ENCODE data around the gene SMU1.
A peak's percentile ranks its signal among the peaks of the same experiment; 100 is the strongest.

SMU1 gene

GRCh38 chr9:33044162-33044673, 32.3 kb downstream of the SMU1 start:
- peak; percentile 52 for DNase-seq

GRCh38 chr9:33043671-33044070, 32.8 kb downstream of the SMU1 start:
- no peak for DNase-seq

- no peak for DNase-seq
Measured at GRCh38 chr9:33042473-33042872, 34.0 kb downstream of the SMU1 start.

- no peak for DNase-seq
Measured at GRCh38 chr9:33041432-33042188, 34.9 kb downstream of the SMU1 start.

- DNase-seq, result no peak
Measured at GRCh38 chr9:33040792-33041431, 35.6 kb downstream of the SMU1 start.

DNA sequence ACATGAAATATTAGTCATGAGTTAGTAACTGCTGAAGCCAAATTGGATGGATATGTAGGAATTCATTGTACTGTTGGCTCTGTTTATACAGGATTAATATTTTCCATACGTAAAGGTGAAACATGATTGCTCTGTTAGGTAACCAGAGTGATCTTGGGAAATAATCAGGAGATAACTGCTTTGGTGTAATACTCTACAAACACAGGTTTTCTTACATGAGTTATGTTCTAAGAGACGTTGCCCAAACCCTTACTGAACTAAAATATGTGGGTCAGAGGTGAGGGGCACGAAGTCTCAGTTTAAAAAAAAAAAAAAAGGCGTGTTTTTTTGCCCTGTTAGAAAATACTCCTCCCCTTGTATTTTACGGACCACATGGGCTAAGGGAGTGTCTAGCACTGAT, 43.6 kb downstream of the SMU1 start:
- DNase-seq, result no peak

DNA sequence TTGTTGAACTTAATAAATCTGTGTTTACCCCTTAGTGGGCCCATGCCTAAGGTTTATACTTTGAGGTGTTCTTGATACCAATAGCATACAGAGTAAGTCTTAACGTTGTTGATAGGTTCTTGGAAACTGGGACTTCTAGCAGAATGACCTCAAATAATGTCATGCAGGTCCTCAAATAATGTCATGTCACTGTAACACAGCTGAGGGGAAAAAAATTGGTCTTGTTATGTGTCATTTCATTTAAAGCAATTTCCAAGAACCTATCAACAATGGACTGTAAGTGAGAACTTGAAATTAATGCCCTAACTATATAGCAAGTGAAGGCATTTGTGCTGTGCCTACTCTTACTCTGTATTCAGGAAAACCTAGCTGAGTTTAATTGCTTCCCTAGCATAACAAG, 44.2 kb downstream of the SMU1 start:
- no peak for DNase-seq

DNA sequence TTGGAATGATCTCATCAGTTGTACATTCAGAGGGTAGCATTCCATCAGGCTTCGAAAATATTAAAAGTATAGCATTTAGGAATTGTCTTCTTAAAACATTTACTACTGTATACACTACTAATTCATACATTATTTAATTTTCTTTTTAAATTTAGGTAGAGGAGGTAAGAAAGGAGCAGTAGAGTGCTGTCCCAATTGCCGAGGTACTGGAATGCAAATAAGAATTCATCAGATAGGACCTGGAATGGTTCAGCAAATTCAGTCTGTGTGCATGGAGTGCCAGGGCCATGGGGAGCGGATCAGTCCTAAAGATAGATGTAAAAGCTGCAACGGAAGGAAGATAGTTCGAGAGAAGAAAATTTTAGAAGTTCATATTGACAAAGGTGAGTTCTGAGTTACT, 46.2 kb downstream of the SMU1 start:
- DNase-seq, result no peak

DNA sequence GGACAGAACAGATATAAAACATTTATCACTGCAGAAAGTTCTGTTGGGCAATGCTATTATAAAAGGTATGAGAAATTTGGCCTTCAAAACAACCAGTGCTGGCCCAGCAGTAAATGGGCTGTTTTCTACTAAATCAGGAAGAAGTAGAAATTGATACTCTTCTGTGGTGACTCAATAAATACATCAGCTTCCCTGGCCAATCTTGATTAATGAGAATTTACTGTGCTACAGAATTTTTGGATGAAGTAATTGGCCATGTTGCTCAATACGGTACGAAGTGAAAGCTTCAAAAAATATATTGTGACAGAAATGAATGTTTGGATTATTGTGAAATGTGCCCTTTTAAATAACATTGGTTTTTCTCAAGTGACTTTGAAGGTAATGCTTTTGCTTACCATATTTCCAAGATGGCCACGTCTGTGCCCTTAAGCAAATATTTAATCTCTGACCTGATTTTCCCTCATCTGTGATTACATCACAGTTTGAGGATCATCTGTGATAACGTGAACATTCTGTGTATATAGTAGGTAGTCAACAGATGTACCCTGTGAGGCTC, 47.2 kb downstream of the SMU1 start:
- no peak for DNase-seq

GRCh38 chr9:33025572-33026342, 50.7 kb downstream of the SMU1 start:
- DNase-seq, result peak; percentile 67

GRCh38 chr9:33024966-33025571, 51.4 kb downstream of the SMU1 start, which contains the start of gene DNAJA1:
TSS of gene DNAJA1 (plus strand) at chr9:33025273. CDS start at chr9:33026485, 1,212 bp downstream.
- peak; percentile 93 for DNase-seq

DNA sequence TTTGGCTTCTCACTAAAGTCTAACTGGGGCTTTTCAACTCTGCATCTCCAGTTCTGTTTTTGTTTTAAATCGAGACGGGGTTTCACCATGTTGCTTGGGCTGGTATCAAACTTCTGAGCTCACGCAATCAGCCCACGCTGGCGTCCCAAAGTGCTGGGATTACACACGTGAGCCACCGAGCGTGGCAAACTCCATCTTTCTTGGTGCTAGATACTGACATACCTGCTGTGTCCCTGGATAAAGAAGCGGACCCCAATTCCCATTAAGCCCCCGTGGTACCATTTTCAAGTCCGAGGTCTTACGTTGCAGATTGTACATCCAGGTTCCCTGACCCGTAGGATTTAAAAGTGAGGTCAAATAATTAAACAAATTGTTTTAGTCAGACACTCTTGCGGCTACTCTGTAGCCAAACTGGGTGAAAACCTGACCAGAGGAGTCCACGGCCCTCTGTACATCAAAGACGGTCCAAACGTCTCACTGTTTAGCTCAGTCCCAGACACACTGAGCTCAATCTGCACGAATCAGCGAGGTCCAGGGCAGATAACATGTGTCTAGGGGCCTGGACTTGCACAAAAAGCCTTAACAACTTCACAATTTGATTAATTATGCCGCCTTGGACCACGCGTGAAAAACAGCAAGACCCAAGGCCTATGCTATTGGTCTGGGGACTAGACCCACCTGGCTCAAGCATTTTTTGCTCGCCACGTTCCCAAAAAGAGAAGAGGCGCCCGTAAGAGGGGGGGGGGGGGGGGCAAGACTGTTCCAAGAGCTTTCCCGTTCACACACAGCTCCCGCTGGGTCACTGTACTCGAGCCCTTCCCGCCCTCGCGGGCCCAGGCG, 52.1 kb downstream of the SMU1 start:
- DNase-seq, result no peak

- DNase-seq, result no peak
Measured at GRCh38 chr9:33023661-33024060, 52.8 kb downstream of the SMU1 start.

- no peak for DNase-seq
Measured at GRCh38 chr9:33022755-33023154, 53.7 kb downstream of the SMU1 start.

GRCh38 chr9:33022303-33022702, 54.2 kb downstream of the SMU1 start:
- DNase-seq, result no peak

GRCh38 chr9:33019797-33020196, 56.7 kb downstream of the SMU1 start:
- DNase-seq, result no peak

DNA sequence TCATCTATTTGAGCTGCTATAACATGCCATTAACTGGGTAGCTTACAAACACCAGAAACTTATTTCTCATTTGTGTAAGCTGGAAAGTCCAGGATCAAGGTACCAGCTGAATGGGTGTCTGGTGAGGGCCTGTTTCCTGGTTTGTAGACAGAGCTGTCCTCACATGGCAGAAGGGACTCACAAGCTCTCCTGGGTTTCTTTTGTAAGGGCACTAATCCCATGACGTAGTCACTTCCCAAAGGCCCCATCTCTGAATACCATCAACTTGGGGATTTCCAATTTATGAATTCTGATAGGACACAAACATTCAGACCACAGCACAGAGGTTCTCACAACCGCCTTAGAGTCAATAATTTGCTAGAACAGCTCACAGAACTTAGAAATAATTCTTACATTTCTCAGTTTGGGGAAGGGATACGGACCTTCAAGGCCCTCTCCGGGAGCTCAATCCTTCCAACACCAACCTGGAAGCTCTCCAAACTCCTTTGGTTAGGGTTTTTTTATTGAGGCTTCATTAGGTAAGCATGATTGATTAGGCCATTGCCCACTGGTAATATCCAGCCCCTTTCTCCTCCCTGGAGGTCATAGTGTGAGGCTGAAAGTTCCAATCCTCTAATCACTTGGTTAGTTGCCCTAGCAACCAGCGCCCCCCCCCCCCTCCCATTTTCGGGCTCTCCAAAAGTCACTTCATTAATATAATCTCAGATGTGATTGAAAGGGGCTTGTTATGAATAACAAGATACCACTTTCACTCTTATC, 59.0 kb downstream of the SMU1 start:
- no peak for DNase-seq

- DNase-seq, result no peak
Measured at GRCh38 chr9:33014665-33015014, 61.8 kb downstream of the SMU1 start.

GRCh38 chr9:33013962-33014664, 62.4 kb downstream of the SMU1 start:
- no peak for DNase-seq

DNA sequence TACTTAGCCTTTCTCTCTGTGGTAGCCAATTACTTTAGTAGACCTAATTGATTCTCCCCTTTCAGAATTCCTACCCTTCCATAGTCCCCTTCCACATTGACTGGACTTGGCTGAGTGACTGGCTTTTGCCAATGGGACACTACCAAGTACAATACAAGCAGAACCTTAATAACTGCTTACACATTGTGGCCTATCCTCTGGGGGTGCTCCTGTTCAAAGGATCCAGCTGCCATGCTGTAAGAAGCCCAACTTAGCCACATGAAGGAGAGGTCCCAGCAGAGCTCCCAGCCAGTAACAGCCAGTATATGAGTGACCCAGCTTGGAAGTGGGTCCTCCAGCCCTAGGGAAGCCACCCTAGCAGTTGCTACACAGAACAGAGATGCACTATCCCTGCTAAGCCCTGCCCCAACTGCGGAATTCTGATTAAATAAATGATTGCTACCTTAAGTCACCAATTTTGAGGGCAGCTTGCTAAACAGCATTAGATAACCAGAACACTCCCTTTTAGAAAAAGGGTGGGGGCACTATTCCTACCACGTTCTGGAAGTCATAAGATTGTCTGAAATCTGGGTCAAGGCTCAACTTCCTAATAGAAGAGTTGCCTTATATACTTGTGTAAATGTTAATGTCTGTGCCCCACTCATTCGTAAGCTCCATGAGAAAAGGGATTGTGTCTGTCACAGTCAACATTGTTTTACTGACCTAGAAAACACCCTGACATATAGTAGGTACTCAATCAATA, 64.0 kb downstream of the SMU1 start:
- no peak for DNase-seq
